ENCODE results near the gene DHCR7.

Gene DHCR7

GRCh38 chr11:71387784-71388636 is 60.2 kb downstream of the DHCR7 start:
- Histone ChIP-seq H3K4me3 (ENCODE audit: low read length, poor library complexity, severe bottlenecking) (no peak overlapping the region), H2AFZ (ENCODE audit: low read length) (no peak overlapping the region), H3K79me2 (ENCODE audit: insufficient read depth, low read length) (no peaks in the 10 kb centered on the region), H3K9ac (ENCODE audit: low read depth, low read length, poor library complexity, severe bottlenecking) (no peak overlapping the region), H3K4me2 (ENCODE audit: low read depth, low read length, poor library complexity, severe bottlenecking) (no peak overlapping the region), H3K4me1 (ENCODE audit: insufficient read depth, low read length, poor library complexity, severe bottlenecking) (no peaks in the 10 kb centered on the region), H4K20me1 (ENCODE audit: insufficient read depth, low read length, poor library complexity, severe bottlenecking) (no peaks in the 10 kb centered on the region), H3K9me2 (replicated peaks; ENCODE audit: low read depth, low read length) (no peaks in the 10 kb centered on the region), H3K9me3 (ENCODE audit: insufficient read depth, low read depth, low read length) (peaks cover 3% of the 10 kb centered on the region; the same call in 1 of the 2 replicates), H3F3A (ENCODE audit: low read depth) (no peaks in the 10 kb centered on the region), H3K36me3 (ENCODE audit: insufficient read depth, low read length) (no peaks in the 10 kb centered on the region), H3K27me3 (ENCODE audit: insufficient read depth, low read length, poor library complexity, severe bottlenecking) (no peaks in the 10 kb centered on the region)
- TF ChIP-seq EZH2phosphoT487 (IDR thresholded peaks at IDR 0.05; ENCODE audit: borderline replicate concordance) (no peak), CTCF (conservative IDR thresholded peaks at IDR 0.05; ENCODE audit: low read length) (no peak)

- H2AFZ ChIP-seq (ENCODE audit: low read length): no peak overlapping the region
- no peaks in the 10 kb centered on the region for H3K36me3 ChIP-seq (ENCODE audit: insufficient read depth, low read length)
- H3K4me2 ChIP-seq (ENCODE audit: low read depth, low read length, poor library complexity, severe bottlenecking): no peak overlapping the region
- no peaks in the 10 kb centered on the region for H3K79me2 ChIP-seq (ENCODE audit: insufficient read depth, low read length)
- H4K20me1 ChIP-seq (ENCODE audit: insufficient read depth, low read length, poor library complexity, severe bottlenecking): no peaks in the 10 kb centered on the region
- H3F3A ChIP-seq (ENCODE audit: low read depth): no peaks in the 10 kb centered on the region
- H3K9me3 ChIP-seq (ENCODE audit: insufficient read depth, low read depth, low read length): peaks cover 3% of the 10 kb centered on the region; the same call in 1 of the 2 replicates
- no peak overlapping the region for H3K4me3 ChIP-seq (ENCODE audit: low read length, poor library complexity, severe bottlenecking)
- no peaks in the 10 kb centered on the region for H3K27me3 ChIP-seq (ENCODE audit: insufficient read depth, low read length, poor library complexity, severe bottlenecking)
- H3K9me2 ChIP-seq (replicated peaks; ENCODE audit: low read depth, low read length): no peaks in the 10 kb centered on the region
- TF ChIP-seq EZH2phosphoT487 (IDR thresholded peaks at IDR 0.05; ENCODE audit: borderline replicate concordance) (no peak), CTCF (conservative IDR thresholded peaks at IDR 0.05; ENCODE audit: low read length) (no peak)
- H3K4me1 ChIP-seq (ENCODE audit: insufficient read depth, low read length, poor library complexity, severe bottlenecking): no peaks in the 10 kb centered on the region
- no peak overlapping the region for H3K9ac ChIP-seq (ENCODE audit: low read depth, low read length, poor library complexity, severe bottlenecking)
These were observed 61.0 kb downstream of the DHCR7 start for GRCh38 chr11:71387200-71387599.

- no peaks in the 10 kb centered on the region for H3K36me3 ChIP-seq (ENCODE audit: insufficient read depth, low read length)
- no peak overlapping the region for H3K4me2 ChIP-seq (ENCODE audit: low read depth, low read length, poor library complexity, severe bottlenecking)
- no peak overlapping the region for H2AFZ ChIP-seq (ENCODE audit: low read length)
- no peaks in the 10 kb centered on the region for H3K79me2 ChIP-seq (ENCODE audit: insufficient read depth, low read length)
- no peaks in the 10 kb centered on the region for H3K27me3 ChIP-seq (ENCODE audit: insufficient read depth, low read length, poor library complexity, severe bottlenecking)
- no peak overlapping the region for H3K9ac ChIP-seq (ENCODE audit: low read depth, low read length, poor library complexity, severe bottlenecking)
- H3K9me3 ChIP-seq (ENCODE audit: insufficient read depth, low read depth, low read length): peaks cover 3% of the 10 kb centered on the region; the same call in 1 of the 2 replicates
- H4K20me1 ChIP-seq (ENCODE audit: insufficient read depth, low read length, poor library complexity, severe bottlenecking): no peaks in the 10 kb centered on the region
- H3F3A ChIP-seq (ENCODE audit: low read depth): no peaks in the 10 kb centered on the region
- no peak overlapping the region for H3K4me3 ChIP-seq (ENCODE audit: low read length, poor library complexity, severe bottlenecking)
- H3K9me2 ChIP-seq (replicated peaks; ENCODE audit: low read depth, low read length): no peaks in the 10 kb centered on the region
- no peaks in the 10 kb centered on the region for H3K4me1 ChIP-seq (ENCODE audit: insufficient read depth, low read length, poor library complexity, severe bottlenecking)
- TF ChIP-seq CTCF (conservative IDR thresholded peaks at IDR 0.05; ENCODE audit: low read length) (no peak), EZH2phosphoT487 (IDR thresholded peaks at IDR 0.05; ENCODE audit: borderline replicate concordance) (no peak)
These were observed 62.0 kb downstream of the DHCR7 start for GRCh38 chr11:71386202-71386601.

All from Loucy (cell line).